IMR-90 (cell line): Measurements from ENCODE around the gene AGBL2. TPM values are rescaled to one million over a fixed set of nuclear protein-coding genes. Genes with fewer than 3 reads are reported as not detected.

Experiments
- ATAC-seq: fragments of 200-7000 bp; cut with Tn5 transposase; 2 replicates; pipeline ENCODE4 v1.9.1; 2020; ENCODE audit warnings: low read depth, mild to moderate bottlenecking, moderate library complexity
- BruUV-seq: library from RNA; stranded (reverse); fragments of 400-500 nt; replicated peaks from 2 replicates; lab custom pipeline; 2021; lab: Mats Ljungman, UMichigan
- CTCF ChIA-PET: fragments of 300-600 bp; formaldehyde crosslinking; extraction: SDS; loops from one replicate; lab custom pipeline; 2021; ENCODE audit warnings: antibody characterized with exemption; lab: Yijun Ruan, JAX
- POLR2A ChIA-PET: fragments of 300-600 bp; sonication (Branson Sonifier 250); formaldehyde crosslinking; loops from one replicate; lab custom pipeline; 2022; ENCODE audit warnings: antibody characterized with exemption; ENCODE audit not compliant: unreplicated experiment; lab: Charles Lee
- DNase-seq: peaks from one replicate; pipeline ENCODE4 v3.0.0; 2013
- H2AFZ ChIP-seq: replicated peaks from 2 replicates; pipeline ENCODE3; 2013; ENCODE audit warnings: low read length, mild to moderate bottlenecking; ENCODE audit not compliant: poor library complexity
- H2AK5ac ChIP-seq: 2 replicates; pipeline ENCODE4 v1.6.1; 2013; ENCODE audit warnings: low read depth, low read length, inconsistent platforms
- H2AK9ac ChIP-seq: replicated peaks from 2 replicates; pipeline ENCODE3; 2013; ENCODE audit warnings: mild to moderate bottlenecking, low read depth, low read length, moderate library complexity; ENCODE audit not compliant: poor library complexity
- H2BK120ac ChIP-seq: 2 replicates; pipeline ENCODE4 v1.6.1; 2013; ENCODE audit warnings: low read depth, low read length, inconsistent platforms
- H2BK15ac ChIP-seq: 3 replicates; pipeline ENCODE4 v1.6.1; 2013; ENCODE audit warnings: low read depth, low read length, inconsistent platforms
- H2BK20ac ChIP-seq: 2 replicates; pipeline ENCODE4 v1.6.1; 2013; ENCODE audit warnings: low read depth, mild to moderate bottlenecking, inconsistent platforms, low read length, moderate library complexity
- H2BK5ac ChIP-seq: 2 replicates; pipeline ENCODE4 v1.6.1; 2013; ENCODE audit warnings: mild to moderate bottlenecking, low read depth, low read length, inconsistent platforms; ENCODE audit not compliant: poor library complexity, severe bottlenecking
- H3K14ac ChIP-seq: replicated peaks from 2 replicates; pipeline ENCODE4 v1.6.1; 2013; ENCODE audit warnings: low read depth, low read length, inconsistent platforms
- H3K18ac ChIP-seq: 2 replicates; pipeline ENCODE4 v1.6.1; 2013; ENCODE audit warnings: low read depth, low read length, control low read depth
- H3K23ac ChIP-seq: 2 replicates; pipeline ENCODE4 v1.6.1; 2013; ENCODE audit warnings: low read depth, low read length, inconsistent platforms
- H3K27ac ChIP-seq: 2 replicates; pipeline ENCODE4 v1.5.1; 2013; ENCODE audit warnings: mild to moderate bottlenecking, control low read depth, low read length; ENCODE audit not compliant: insufficient read depth
- H3K27me3 ChIP-seq: 2 replicates; pipeline ENCODE4 v1.6.1; 2013; ENCODE audit warnings: low read length; ENCODE audit not compliant: control insufficient read depth, insufficient read depth
- H3K36me3 ChIP-seq: 2 replicates; pipeline ENCODE4 v1.6.1; 2013; ENCODE audit warnings: low read length, mixed read lengths; ENCODE audit not compliant: control insufficient read depth, insufficient read depth
- H3K4ac ChIP-seq: 2 replicates; pipeline ENCODE4 v1.6.1; 2013; ENCODE audit warnings: low read depth, low read length, inconsistent platforms
- H3K4me1 ChIP-seq: 2 replicates; pipeline ENCODE4 v1.6.1; 2013; ENCODE audit warnings: low read length, mixed read lengths; ENCODE audit not compliant: control insufficient read depth, insufficient read depth
- H3K4me2 ChIP-seq: 2 replicates; pipeline ENCODE4 v1.6.1; 2013; ENCODE audit warnings: low read depth, mild to moderate bottlenecking, control low read depth, low read length, moderate library complexity
- H3K4me3 ChIP-seq: 2 replicates; pipeline ENCODE4 v1.5.1; 2013; ENCODE audit warnings: low read depth, mild to moderate bottlenecking, control low read depth, low read length, moderate library complexity; ENCODE audit not compliant: insufficient read depth
- H3K56ac ChIP-seq: 2 replicates; pipeline ENCODE4 v1.6.1; 2013; ENCODE audit warnings: low read length, inconsistent platforms; ENCODE audit not compliant: insufficient read depth; ENCODE audit errors: extremely low read depth
- H3K79me1 ChIP-seq, 2 experiments: 2 replicates each; pipeline ENCODE4 v1.6.1; 2013; ENCODE audit warnings: low read length in 2 of 2, inconsistent platforms in 1 of 2, low read depth in 1 of 2
- H3K9ac ChIP-seq: 2 replicates; pipeline ENCODE4 v1.6.1; 2013; ENCODE audit warnings: low read depth, low read length, control low read depth
- H3K9me1 ChIP-seq: 2 replicates; pipeline ENCODE4 v1.6.1; 2013; ENCODE audit warnings: low read length, inconsistent platforms; ENCODE audit not compliant: insufficient read depth
- H3K9me3 ChIP-seq: 2 replicates; pipeline ENCODE4 v1.6.1; 2013; ENCODE audit warnings: low read length; ENCODE audit not compliant: control insufficient read depth, insufficient read depth
- H4K20me1 ChIP-seq: 2 replicates; pipeline ENCODE4 v1.6.1; 2013; ENCODE audit warnings: low read length, inconsistent platforms; ENCODE audit not compliant: insufficient read depth
- H4K5ac ChIP-seq: 2 replicates; pipeline ENCODE4 v1.6.1; 2013; ENCODE audit warnings: mild to moderate bottlenecking, low read depth, low read length, control low read depth
- H4K8ac ChIP-seq, 2 experiments: 2 replicates each; pipeline ENCODE4 v1.6.1; 2013; ENCODE audit warnings: low read depth in 2 of 2, low read length in 2 of 2, control low read depth in 1 of 2, inconsistent platforms in 1 of 2
- H4K91ac ChIP-seq: 2 replicates; pipeline ENCODE4 v1.6.1; 2013; ENCODE audit warnings: low read depth, low read length, inconsistent platforms; ENCODE audit not compliant: insufficient read depth
- BHLHE40 ChIP-seq: fragments of 150-350 bp; IDR thresholded peaks from 2 replicates; pipeline ENCODE4 v1.6.1; 2016; ENCODE audit warnings: mild to moderate bottlenecking, low read depth, low read length
- CEBPB ChIP-seq: IDR thresholded peaks from 2 replicates; pipeline ENCODE4 v1.6.1; 2012; ENCODE audit warnings: low read depth, low read length, improper control_type of control experiment
- CHD1 ChIP-seq: IDR thresholded peaks from 2 replicates; pipeline ENCODE4 v1.6.1; 2012; ENCODE audit warnings: low read depth, low read length, improper control_type of control experiment
- CTCF ChIP-seq: conservative IDR thresholded peaks from 2 replicates; pipeline ENCODE4 v1.5.1; 2012; ENCODE audit warnings: mild to moderate bottlenecking, low read depth, low read length, improper control_type of control experiment
- ELK1 ChIP-seq: fragments of 150-350 bp; IDR thresholded peaks from 2 replicates; pipeline ENCODE4 v1.6.1; 2016; ENCODE audit warnings: low read depth, mild to moderate bottlenecking, low read length, moderate library complexity, borderline replicate concordance
- MAZ ChIP-seq: IDR thresholded peaks from 2 replicates; pipeline ENCODE4 v1.6.1; 2012; ENCODE audit warnings: low read depth, mild to moderate bottlenecking, low read length, improper control_type of control experiment, moderate library complexity, borderline replicate concordance
- MXI1 ChIP-seq: IDR thresholded peaks from 2 replicates; pipeline ENCODE4 v1.6.1; 2012; ENCODE audit warnings: low read depth, mild to moderate bottlenecking, low read length, moderate library complexity, borderline replicate concordance
- NFE2L2 ChIP-seq: fragments of 150-350 bp; IDR thresholded peaks from 2 replicates; pipeline ENCODE4 v1.6.1; 2016; ENCODE audit warnings: low read depth, mild to moderate bottlenecking, low read length
- POLR2A ChIP-seq: IDR thresholded peaks from 2 replicates; pipeline ENCODE4 v1.6.1; 2012; ENCODE audit warnings: mild to moderate bottlenecking, low read depth, low read length
- RAD21 ChIP-seq: IDR thresholded peaks from 2 replicates; pipeline ENCODE4 v1.6.1; 2012; ENCODE audit warnings: low read length, improper control_type of control experiment
- RCOR1 ChIP-seq: IDR thresholded peaks from 2 replicates; pipeline ENCODE4 v1.6.1; 2012; ENCODE audit warnings: mild to moderate bottlenecking, low read length, improper control_type of control experiment; ENCODE audit not compliant: insufficient replicate concordance
- RFX5 ChIP-seq: IDR thresholded peaks from 2 replicates; pipeline ENCODE4 v1.8.0; 2012; ENCODE audit warnings: low read depth, mild to moderate bottlenecking, low read length, moderate library complexity
- SMC3 ChIP-seq: fragments of 150-350 bp; IDR thresholded peaks from 2 replicates; pipeline ENCODE4 v1.6.1; 2016; ENCODE audit warnings: low read depth, mild to moderate bottlenecking, antibody characterized with exemption, low read length, moderate library complexity
- USF2 ChIP-seq: fragments of 150-350 bp; IDR thresholded peaks from 2 replicates; pipeline ENCODE4 v1.6.1; 2017; ENCODE audit warnings: mild to moderate bottlenecking, antibody characterized with exemption, low read length, low read depth
- WGBS, 2 experiments: methylation state at CpG; one replicate each; pipeline versions ENCODE4 v1.1.5 to v1.1.7; 2013; ENCODE audit warnings: missing lambda C conversion rate in 2 of 2; ENCODE audit not compliant: insufficient read length in 1 of 2; ENCODE audit errors: extremely low coverage in 2 of 2; 5-methylcytosine and 5-hydroxymethylcytosine counted together
- dilution Hi-C: fragments of 300-500 bp; cut with HindIII; formaldehyde crosslinking; loops from one replicate; pipeline ENCODE4 v1.14.3; 2018; ENCODE audit warnings: low sequenced_read_pairs; ENCODE audit not compliant: unreplicated experiment
- in situ Hi-C: fragments of 300-500 bp; cut with MboI; formaldehyde crosslinking; loops from 3 replicates; pipeline ENCODE4 v1.14.3; 2019; ENCODE audit warnings: low sequenced_read_pairs, inconsistent platforms, mixed read lengths
- intact Hi-C: fragments of 100-400 bp; cut with micrococcal nuclease; formaldehyde crosslinking; loops from 2 replicates; pipeline ENCODE4 v1.10.0; 2022
- polyA plus RNA-seq, 3 experiments: library from polyadenylated mRNA; depleted of rRNA; stranded (reverse); fragments of >200 nt; gene quantifications; 2 replicates each; pipeline ENCODE4 v1.2.3, GENCODE V29; 2012; ENCODE audit warnings: low replicate concordance in 1 of 3
- total RNA-seq: library from RNA; depleted of rRNA; stranded (reverse); fragments of >200 nt; gene quantifications from 2 replicates; pipeline ENCODE4 v1.2.3, GENCODE V29; 2012

Gene AGBL2
- total and polyA plus RNA-seq, 2 of the 4 experiments (the other 2 are of a cell fraction) = 0.36 to 1.2 TPM

GRCh38 chr11:47691979-47692378 is 23.2 kb downstream of the AGBL2 start:
- Histone ChIP-seq H3K23ac (no peak overlapping the region), H3K36me3 (no peaks in the 10 kb centered on the region), H3K4me1 (no peaks in the 10 kb centered on the region), H2AFZ (no peak overlapping the region), H3K4me2 (no peak overlapping the region), H2AK5ac (no peak overlapping the region), H3K18ac (no peak overlapping the region), H3K79me1 (no peaks in the 10 kb centered on the region), H4K20me1 (no peaks in the 10 kb centered on the region), H4K91ac (no peak overlapping the region), H3K4ac (no peak overlapping the region), H3K14ac (no peak overlapping the region), H4K8ac (no peak overlapping the region), H2BK5ac (no peak overlapping the region), H3K9ac (no peak overlapping the region), H3K9me3 (no peaks in the 10 kb centered on the region), H4K5ac (no peak overlapping the region), H3K56ac (no peak overlapping the region), H3K9me1 (no peaks in the 10 kb centered on the region), H3K27me3 (no peaks in the 10 kb centered on the region), H3K27ac (no peak overlapping the region), H2BK20ac (no peak overlapping the region), H2AK9ac (no peak overlapping the region), H2BK120ac (no peak overlapping the region), H3K4me3 (no peak overlapping the region), H2BK15ac (no peak overlapping the region)
- no CpG with 5 or more reads among the region's 2 CpGs for WGBS, 2 experiments
- TF ChIP-seq RAD21 = no peak
- no peak for TF ChIP-seq ELK1
- no peak for TF ChIP-seq MAZ
- no peak for TF ChIP-seq RCOR1
- TF ChIP-seq RFX5 = no peak
- TF ChIP-seq CTCF = no peak
- TF ChIP-seq CHD1 = no peak
- TF ChIP-seq MXI1 = no peak
- TF ChIP-seq BHLHE40 = no peak
- no peak for TF ChIP-seq POLR2A
- TF ChIP-seq SMC3 = no peak
- no peak for TF ChIP-seq USF2
- no peak for TF ChIP-seq NFE2L2
- TF ChIP-seq CEBPB = no peak
- intact Hi-C loops (no loop called here), dilution Hi-C loops (no loop called here), in situ Hi-C loops (no loop called here)
- BruUV-seq = no TSS peak
- no peak for DNase-seq
- CTCF ChIA-PET = no interaction called here
- ATAC-seq = no peak
- POLR2A ChIA-PET = no interaction called here
